K562 (cell line): ENCODE measurements around the gene NEMP2. TPM values are rescaled to one million over a fixed set of nuclear protein-coding genes. Genes with fewer than 3 reads are reported as not detected.

ENCODE experiments used
- ATAC-seq: fragments of 200-7000 bp; cut with Tn5 transposase; 3 replicates; pipeline ENCODE4 v1.9.1; 2020; ENCODE audit warnings: moderate library complexity
- BruUV-seq: library from RNA; stranded (reverse); fragments of 400-500 nt; replicated peaks from 2 replicates; lab custom pipeline; 2021; lab: Mats Ljungman, UMichigan
- CTCF ChIA-PET: fragments of 300-600 bp; formaldehyde crosslinking; extraction: SDS; loops from one replicate; lab custom pipeline; 2021; ENCODE audit warnings: low intra/inter-chr PET ratio; lab: Yijun Ruan, JAX
- POLR2A ChIA-PET: fragments of 300-600, 350-650 bp; sonication (Branson Sonifier 250); formaldehyde crosslinking; extraction: SDS; loops from one replicate; lab custom pipeline; 2021; ENCODE audit warnings: antibody characterized with exemption, inconsistent platforms; lab: Yijun Ruan, JAX
- DNase-seq, 4 experiments: peaks; one replicate each; pipeline versions ENCODE4 v3.0.0 to v3.0.0-alpha.2; 2011 to 2018; ENCODE audit warnings: low spot score in 3 of 4, mixed read lengths in 3 of 4; ENCODE audit errors: extremely low read depth in 1 of 4
- FAIRE-seq: peaks from 2 replicates; lab custom pipeline; 2011; peaks lifted over from hg19 to GRCh38; lab: Jason Lieb, UNC
- H2AFZ ChIP-seq: 2 replicates; pipeline ENCODE4 v1.6.0; 2011; ENCODE audit warnings: low read depth, low read length, control low read depth, inconsistent platforms
- H3K27ac ChIP-seq: fragments of 200-600 bp; 3 replicates; pipeline ENCODE4 v1.8.0; 2011; ENCODE audit warnings: low read depth, mild to moderate bottlenecking, control low read depth, inconsistent platforms, low read length, moderate library complexity, mixed read lengths; ENCODE audit errors: extremely low read depth
- H3K27me3 ChIP-seq, 2 experiments: fragments of 300-600 bp in 1 of 2; 2 replicates in 1 of 2; 3 replicates in 1 of 2; pipeline versions ENCODE4 v1.6.0 to v1.8.0; 2011; ENCODE audit warnings: inconsistent platforms in 2 of 2, low read length in 2 of 2, mild to moderate bottlenecking in 1 of 2, mixed read lengths in 1 of 2, moderate library complexity in 1 of 2; ENCODE audit not compliant: control insufficient read depth in 2 of 2, insufficient read depth in 2 of 2
- H3K36me3 ChIP-seq: fragments of 300-600 bp; 3 replicates; pipeline ENCODE4 v1.8.0; 2011; ENCODE audit warnings: mild to moderate bottlenecking, low read length, inconsistent platforms; ENCODE audit not compliant: control insufficient read depth, insufficient read depth
- H3K4me1 ChIP-seq, 2 experiments: fragments of 200-600 bp in 1 of 2; replicated peaks in 1 of 2; 2 replicates in 1 of 2; 3 replicates in 1 of 2; pipeline versions ENCODE4 v1.5.1 to v1.8.0; 2011; ENCODE audit warnings: inconsistent platforms in 2 of 2, low read length in 2 of 2, mild to moderate bottlenecking in 1 of 2, mixed read lengths in 1 of 2, moderate library complexity in 1 of 2; ENCODE audit not compliant: control insufficient read depth in 2 of 2, insufficient read depth in 2 of 2
- H3K4me2 ChIP-seq: 2 replicates; pipeline ENCODE4 v1.6.1; 2011; ENCODE audit warnings: low read length, control low read depth, inconsistent platforms, mixed read lengths; ENCODE audit not compliant: insufficient read depth
- H3K4me3 ChIP-seq: fragments of 200-600 bp; sonication (generic), shearing (Covaris generic); 2 replicates; pipeline ENCODE4 v1.5.1; 2016; ENCODE audit warnings: control low read depth, inconsistent platforms
- H3K79me2 ChIP-seq: fragments of 200-600 bp; 3 replicates; pipeline ENCODE4 v1.8.0; 2011; ENCODE audit warnings: low read length, inconsistent platforms; ENCODE audit not compliant: control insufficient read depth, insufficient read depth
- H3K9ac ChIP-seq, 2 experiments: 2 replicates each; pipeline versions ENCODE4 v1.6.0 to v1.6.1; 2011; ENCODE audit warnings: low read depth in 2 of 2, low read length in 2 of 2, control low read depth in 1 of 2, inconsistent platforms in 1 of 2, mild to moderate bottlenecking in 1 of 2, mixed read lengths in 1 of 2; ENCODE audit not compliant: insufficient read depth in 1 of 2
- H3K9me1 ChIP-seq: one replicate; pipeline ENCODE4 v1.6.0; 2011; ENCODE audit warnings: inconsistent platforms, mild to moderate bottlenecking, low read length, moderate library complexity; ENCODE audit not compliant: control insufficient read depth, insufficient read depth
- H3K9me3 ChIP-seq: replicated peaks from 2 replicates; pipeline ENCODE4 v1.5.1; 2011; ENCODE audit warnings: low read depth, low read length, inconsistent platforms; ENCODE audit not compliant: control insufficient read depth, insufficient read depth
- H4K20me1 ChIP-seq: replicated peaks from 2 replicates; pipeline ENCODE4 v1.6.1; 2011; ENCODE audit warnings: low read length, inconsistent platforms, mixed read lengths; ENCODE audit not compliant: control insufficient read depth, insufficient read depth
- ADNP ChIP-seq: fragments of 200-800 bp; sonication (Bioruptor generic); IDR thresholded peaks from 2 replicates; pipeline ENCODE4 v1.6.1; 2016; ENCODE audit warnings: missing genetic modification characterization, missing compliant biosample characterization
- CSDE1 ChIP-seq, 2 experiments: fragments of 450-650 bp; IDR thresholded peaks; 2 replicates each; pipeline ENCODE4 v1.6.1; 2016; ENCODE audit warnings: mild to moderate bottlenecking in 1 of 2
- CTBP1 ChIP-seq: fragments of 450-650 bp; IDR thresholded peaks from 2 replicates; pipeline ENCODE4 v1.6.1; 2016; ENCODE audit warnings: borderline replicate concordance
- FOXJ2 ChIP-seq: fragments of 200-800 bp; sonication (Bioruptor generic); IDR thresholded peaks from 2 replicates; pipeline ENCODE4 v1.6.1; 2016; ENCODE audit warnings: missing genetic modification characterization, missing compliant biosample characterization
- HDAC1 ChIP-seq, 2 experiments: fragments of 450-650 bp; IDR thresholded peaks; 2 replicates each; pipeline ENCODE4 v1.6.1; 2016 to 2017; ENCODE audit warnings: inconsistent platforms in 1 of 2, mild to moderate bottlenecking in 1 of 2, moderate library complexity in 1 of 2
- RFX1 ChIP-seq: fragments of 450-650 bp; IDR thresholded peaks from 2 replicates; pipeline ENCODE4 v1.6.1; 2016; ENCODE audit warnings: mild to moderate bottlenecking, moderate library complexity
- WGBS: fragments of 100-300 bp; shearing (Covaris generic); methylation state at CpG from one replicate; pipeline ENCODE4 v1.1.6; 2016; ENCODE audit warnings: low coverage, mixed read lengths; ENCODE audit not compliant: insufficient coverage; ENCODE audit errors: missing lambda C conversion rate; 5-methylcytosine and 5-hydroxymethylcytosine counted together
- in situ Hi-C: fragments of 300-500 bp; cut with MboI; formaldehyde crosslinking; loops from 4 replicates; pipeline ENCODE4 v1.15.0; 2018; ENCODE audit warnings: inconsistent platforms, mixed read lengths
- intact Hi-C: fragments of 100-400 bp; cut with micrococcal nuclease; formaldehyde crosslinking; loops from 2 replicates; pipeline ENCODE4 v1.14.2; 2022
- polyA plus RNA-seq, 8 experiments: library from polyadenylated mRNA; depleted of rRNA in 4 of 8; stranded (reverse) in 5 of 8; unstranded in 3 of 8; fragments of >200 nt; fragmentation: Nextera tagmentation in 2 of 8; fragmentation: Illumina TruSeq in 1 of 8; extraction: Ambion mirVana in 2 of 8; extraction: Trizol in 1 of 8; gene quantifications; 2 replicates each; pipeline versions ENCODE4 v1.2.1 to v1.2.3, GENCODE V29; 2011 to 2014; ENCODE audit warnings: inconsistent platforms in 1 of 8, missing spikeins in 1 of 8
- total RNA-seq, 7 experiments: library from RNA; depleted of rRNA in 6 of 7; stranded (reverse); fragments of >200 nt in 6 of 7; fragmentation: Illumina TruSeq in 2 of 7; extraction: Trizol in 2 of 7; gene quantifications; 2 replicates each; pipeline versions ENCODE4 v1.2.1 to v1.2.3, GENCODE V29; 2011 to 2021; ENCODE audit warnings: low replicate concordance in 1 of 7
- TF ChIP-seq, protein P1 (sequence below): fragments of 250-450 bp; sonication (Bioruptor Pico); IDR thresholded peaks from 2 replicates; pipeline ENCODE4 v1.9.0; 2021; ENCODE audit warnings: mild to moderate bottlenecking, inconsistent platforms

NEMP2 gene
- total and polyA plus RNA-seq, 9 of the 15 experiments (the other 6 are each of a cell fraction or from before 2014, with no cell fraction given), result 0.32 to 3.0 (median 1.7) TPM

DNA sequence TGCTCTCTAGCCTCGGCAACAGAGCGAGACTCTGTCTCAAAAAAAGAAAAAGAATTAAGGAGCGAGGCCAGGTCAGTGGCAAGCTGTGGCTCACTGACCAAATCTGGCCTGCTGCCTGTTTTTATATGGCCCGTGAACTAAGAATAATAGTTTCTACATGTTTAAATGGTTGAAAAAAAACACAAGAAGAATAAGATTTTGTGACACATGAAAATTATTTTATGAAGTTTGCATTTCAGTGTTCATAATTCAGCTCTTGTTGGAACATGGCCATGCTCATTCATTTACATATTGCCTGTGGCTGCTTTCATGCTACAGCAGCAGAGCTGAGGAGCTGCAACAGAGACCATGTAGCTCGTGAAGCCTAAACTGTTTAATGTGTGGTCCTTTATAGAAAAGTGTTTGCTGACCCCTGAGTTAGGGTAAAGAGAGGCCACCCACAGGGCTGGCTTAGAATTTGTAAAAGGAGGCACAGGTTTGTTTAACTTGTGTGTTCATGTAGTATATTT, 66.9 kb downstream of the NEMP2 start:
- peak overlapping the region; percentile 41; the same call in 1 of the 2 replicates for H2AFZ ChIP-seq
- no peak for FAIRE-seq
- no peak for DNase-seq
- H3K4me3 ChIP-seq, result no peak overlapping the region
- BruUV-seq, result no TSS peak
- no peak overlapping the region for H3K27ac ChIP-seq
- peaks cover 16 to 52% of the 10 kb centered on the region in 2 experiments for H3K4me1 ChIP-seq
- ATAC-seq, result peak; percentile 18; the same call in 1 of the 3 replicates
- ChIA-PET POLR2A (interaction anchor here (1.0 kb wide), 1 partner anchor 66 kb away, joined by 3 read pairs; no protein-coding TSS in a partner anchor), CTCF (interaction anchor here (0.6 kb wide), 1 partner anchor 111 kb away, joined by 3 read pairs; no protein-coding TSS in a partner anchor)
- peaks cover 3% of the 10 kb centered on the region; the same call in 1 of the 2 replicates for H3K9me3 ChIP-seq
- H3K79me2 ChIP-seq, result no peaks in the 10 kb centered on the region; the same call in 2 of the 3 replicates
- in situ Hi-C loops (no loop called here), intact Hi-C loops (loop anchor here (10.0 kb wide), 1 partner anchor 63 kb away; the partner anchor contains the start of gene MFSD6)
- no peaks in the 10 kb centered on the region for H3K36me3 ChIP-seq
- WGBS, result 73% methylated on average over 4 of the region's 5 CpGs
- peak overlapping the region in 1 of 2 experiments; percentile 19; a peak in 1 of 4 replicates for H3K9ac ChIP-seq
- H3K27me3 ChIP-seq, result no peaks in the 10 kb centered on the region
- no peaks in the 10 kb centered on the region for H3K9me1 ChIP-seq
- H4K20me1 ChIP-seq, result no peaks in the 10 kb centered on the region
- TF ChIP-seq HDAC1 (IDR thresholded peaks at IDR 0.05), result no peak
- no peak for TF ChIP-seq CTBP1
- no peak for TF ChIP-seq ADNP (tag)
- H3K4me2 ChIP-seq, result no peak overlapping the region

DNA sequence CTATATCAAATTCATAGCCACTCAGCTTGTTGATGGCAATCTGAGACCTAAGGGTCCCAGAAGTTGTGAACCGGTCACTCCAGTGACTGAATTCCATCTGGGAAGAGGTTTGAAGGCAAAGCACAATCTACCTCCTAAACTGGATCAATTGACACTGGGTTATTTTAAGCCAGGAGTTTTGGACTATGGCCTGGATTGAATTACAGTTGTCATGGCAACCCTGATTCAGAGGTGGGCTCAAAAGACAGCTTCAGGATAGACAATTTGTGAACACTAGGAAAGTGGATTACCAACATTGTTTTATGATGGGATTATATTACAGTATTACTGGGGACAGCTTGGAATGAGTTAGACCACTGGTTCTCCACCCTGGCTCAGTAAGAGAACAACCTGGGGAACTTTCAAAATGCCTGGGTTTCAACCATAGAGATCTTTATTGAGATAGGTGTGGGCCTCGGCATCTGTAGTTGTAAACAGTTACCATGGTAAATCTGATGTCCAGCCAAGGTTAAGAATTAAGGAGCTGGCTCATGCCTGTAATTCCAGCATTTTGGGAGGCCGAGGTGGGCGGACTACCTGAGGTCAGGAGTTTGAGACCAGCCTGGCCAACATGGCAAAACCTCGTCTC, 67.6 kb downstream of the NEMP2 start:
- Histone ChIP-seq H3K9me3 (peaks cover 3% of the 10 kb centered on the region; the same call in 1 of the 2 replicates), H3K9me1 (no peaks in the 10 kb centered on the region), H3K27me3 (no peaks in the 10 kb centered on the region), H4K20me1 (no peaks in the 10 kb centered on the region), H3K4me3 (no peak overlapping the region), H3K4me2 (no peak overlapping the region), H2AFZ (no peak overlapping the region), H3K79me2 (no peaks in the 10 kb centered on the region; the same call in 2 of the 3 replicates), H3K4me1 (peaks cover 16 to 58% of the 10 kb centered on the region in 2 experiments)
- DNase-seq (no peak), FAIRE-seq (no peak), ATAC-seq (no peak)
- no TSS peak for BruUV-seq
- in situ Hi-C loops (no loop called here), intact Hi-C loops (loop anchor here (10.0 kb wide), 1 partner anchor 62 kb away; the partner anchor contains the start of gene MFSD6)
- POLR2A ChIA-PET, result interaction anchor here (1.0 kb wide), 1 partner anchor 67 kb away, joined by 3 read pairs; no protein-coding TSS in a partner anchor
- TF ChIP-seq CSDE1 (IDR thresholded peaks at IDR 0.05) (peak in 1 of 2 experiments; percentile 39; a peak in 1 of 4 replicates), FOXJ2 (peak; percentile 84), RFX1 (peak; percentile 93)
- TF ChIP-seq, protein P1, sequence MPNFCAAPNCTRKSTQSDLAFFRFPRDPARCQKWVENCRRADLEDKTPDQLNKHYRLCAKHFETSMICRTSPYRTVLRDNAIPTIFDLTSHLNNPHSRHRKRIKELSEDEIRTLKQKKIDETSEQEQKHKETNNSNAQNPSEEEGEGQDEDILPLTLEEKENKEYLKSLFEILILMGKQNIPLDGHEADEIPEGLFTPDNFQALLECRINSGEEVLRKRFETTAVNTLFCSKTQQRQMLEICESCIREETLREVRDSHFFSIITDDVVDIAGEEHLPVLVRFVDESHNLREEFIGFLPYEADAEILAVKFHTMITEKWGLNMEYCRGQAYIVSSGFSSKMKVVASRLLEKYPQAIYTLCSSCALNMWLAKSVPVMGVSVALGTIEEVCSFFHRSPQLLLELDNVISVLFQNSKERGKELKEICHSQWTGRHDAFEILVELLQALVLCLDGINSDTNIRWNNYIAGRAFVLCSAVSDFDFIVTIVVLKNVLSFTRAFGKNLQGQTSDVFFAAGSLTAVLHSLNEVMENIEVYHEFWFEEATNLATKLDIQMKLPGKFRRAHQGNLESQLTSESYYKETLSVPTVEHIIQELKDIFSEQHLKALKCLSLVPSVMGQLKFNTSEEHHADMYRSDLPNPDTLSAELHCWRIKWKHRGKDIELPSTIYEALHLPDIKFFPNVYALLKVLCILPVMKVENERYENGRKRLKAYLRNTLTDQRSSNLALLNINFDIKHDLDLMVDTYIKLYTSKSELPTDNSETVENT (CRISPR knock-in tag), result no peak
- TF ChIP-seq, all 486 proteins: peak for 3
- no peaks in the 10 kb centered on the region for H3K36me3 ChIP-seq
- no peak overlapping the region for H3K9ac ChIP-seq
- no peak overlapping the region for H3K27ac ChIP-seq
- CTCF ChIA-PET, result interaction anchor here (0.6 kb wide), 1 partner anchor 112 kb away, joined by 3 read pairs; no protein-coding TSS in a partner anchor
- 55% methylated on average over 2 of the region's 5 CpGs for WGBS
